ENCODE results near the gene FAM117B. TPM values are rescaled to one million over a fixed set of nuclear protein-coding genes. Genes with fewer than 3 reads are reported as not detected.

Gene FAM117B
- total RNA-seq, 2 donors from 2014 or later: 7.0 to 17.1 TPM

DNA sequence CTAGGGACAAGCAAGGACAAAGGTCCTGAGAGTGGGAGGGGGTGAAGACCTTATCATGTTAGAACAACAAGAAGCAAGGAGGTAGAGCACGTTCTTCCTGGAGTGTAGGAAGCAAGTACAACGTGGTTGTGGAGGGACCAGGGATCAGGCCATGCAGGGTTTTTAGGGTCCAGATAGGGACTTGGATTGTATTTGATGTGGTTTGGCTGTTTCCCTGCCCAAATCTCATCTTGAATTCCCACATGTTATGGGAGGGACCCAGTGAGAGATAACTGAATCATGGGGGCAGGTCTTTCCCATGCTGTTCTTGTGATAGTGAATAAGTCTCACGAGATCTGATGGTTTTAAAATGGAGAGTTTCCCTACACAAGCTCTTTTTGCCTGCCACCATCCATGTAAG is 183.6 kb downstream of the FAM117B start:
- ATAC-seq: no peak
- TF ChIP-seq, protein P1, sequence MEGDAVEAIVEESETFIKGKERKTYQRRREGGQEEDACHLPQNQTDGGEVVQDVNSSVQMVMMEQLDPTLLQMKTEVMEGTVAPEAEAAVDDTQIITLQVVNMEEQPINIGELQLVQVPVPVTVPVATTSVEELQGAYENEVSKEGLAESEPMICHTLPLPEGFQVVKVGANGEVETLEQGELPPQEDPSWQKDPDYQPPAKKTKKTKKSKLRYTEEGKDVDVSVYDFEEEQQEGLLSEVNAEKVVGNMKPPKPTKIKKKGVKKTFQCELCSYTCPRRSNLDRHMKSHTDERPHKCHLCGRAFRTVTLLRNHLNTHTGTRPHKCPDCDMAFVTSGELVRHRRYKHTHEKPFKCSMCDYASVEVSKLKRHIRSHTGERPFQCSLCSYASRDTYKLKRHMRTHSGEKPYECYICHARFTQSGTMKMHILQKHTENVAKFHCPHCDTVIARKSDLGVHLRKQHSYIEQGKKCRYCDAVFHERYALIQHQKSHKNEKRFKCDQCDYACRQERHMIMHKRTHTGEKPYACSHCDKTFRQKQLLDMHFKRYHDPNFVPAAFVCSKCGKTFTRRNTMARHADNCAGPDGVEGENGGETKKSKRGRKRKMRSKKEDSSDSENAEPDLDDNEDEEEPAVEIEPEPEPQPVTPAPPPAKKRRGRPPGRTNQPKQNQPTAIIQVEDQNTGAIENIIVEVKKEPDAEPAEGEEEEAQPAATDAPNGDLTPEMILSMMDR (IDR thresholded peaks at IDR 0.05): no peak
- no peak for TF ChIP-seq POLR2A (IDR thresholded peaks at IDR 0.05)
- no peaks in the 10 kb centered on the region for H3K4me1 ChIP-seq
- no peaks in the 10 kb centered on the region for H3K9me3 ChIP-seq
- 62 to 70% methylated on average over 3 of the region's 3 CpGs for WGBS, 2 donors
- H3K4me3 ChIP-seq: no peak overlapping the region
- H3K36me3 ChIP-seq (replicated peaks in 1 of 2; ENCODE audit: insufficient read depth in 1 of 2, low read depth in 2 of 2): no peaks in the 10 kb centered on the region
- H3K27ac ChIP-seq: no peak overlapping the region
- intact Hi-C loops (cut with DNase I): no loop called here
- DNase-seq: no peak
- no peaks in the 10 kb centered on the region for H3K27me3 ChIP-seq

Small RNAs within 50 kb of the gene (small RNA-seq; reads per million reads assigned to genes)
- not detected for gene MTND4LP17

Other genes with a start within 250 kb of the FAM117B start
- gene ICA1L, start 236.8 kb downstream of the FAM117B start, total RNA-seq: 10 to 100 TPM in 1 of 2 donors, 1 to 10 TPM in 1; 6.7 to 34.6 TPM